Body of pancreas (tissue), 4 donors: ENCODE measurements around the gene OTULINL.

Experiments
- CTCF ChIP-seq, 7 experiments: fragments of 450-650 bp in 4 of 7; fragments of 200-600 bp in 3 of 7; sonication (generic) in 3 of 7; IDR thresholded peaks; one replicate each; pipeline ENCODE4 v1.5.1; 2016 to 2019; ENCODE audit warnings: antibody characterized with exemption in 7 of 7
- POLR2A ChIP-seq, 3 donors: fragments of 450-650 bp; IDR thresholded peaks; one replicate each; pipeline ENCODE4 v1.6.1; 2016; ENCODE audit warnings: antibody characterized with exemption in 3 of 3, mild to moderate bottlenecking in 2 of 3

- TF ChIP-seq CTCF (IDR thresholded peaks at IDR 0.05) (no peak), POLR2A (IDR thresholded peaks at IDR 0.05) (no peak)
Observed at GRCh38 chr5:14660833-14661232, 79.2 kb downstream of the OTULINL start.
